Panc1 (cell line): ENCODE measurements around the gene RNF8. TPM values are rescaled to one million over a fixed set of nuclear protein-coding genes. Genes with fewer than 3 reads are reported as not detected.

ENCODE experiments used
- ATAC-seq: fragments of 200-7000 bp; cut with Tn5 transposase; 2 replicates; pipeline ENCODE4 v1.9.1; 2020; ENCODE audit warnings: mild to moderate bottlenecking, moderate library complexity
- BruUV-seq: library from RNA; stranded (reverse); fragments of 400-500 nt; replicated peaks from 2 replicates; lab custom pipeline; 2021; lab: Mats Ljungman, UMichigan
- CTCF ChIA-PET: fragments of 300-600 bp; sonication (Branson Sonifier 250); formaldehyde crosslinking; loops from one replicate; lab custom pipeline; 2022; ENCODE audit warnings: antibody characterized with exemption; lab: Charles Lee
- POLR2A ChIA-PET: fragments of 300-600 bp; sonication (Branson Sonifier 250); formaldehyde crosslinking; loops from one replicate; lab custom pipeline; 2022; ENCODE audit warnings: antibody characterized with exemption; lab: Charles Lee
- DNase-seq: peaks from one replicate; pipeline ENCODE4 v3.0.0-alpha.2; 2010; ENCODE audit warnings: low read depth, low spot score
- H3K27ac ChIP-seq: 2 replicates; pipeline ENCODE4 v1.5.1; 2011; ENCODE audit warnings: mild to moderate bottlenecking, low read length, inconsistent platforms
- H3K27me3 ChIP-seq: fragments of 200-500 bp; sonication (Bioruptor generic); 2 replicates; pipeline ENCODE4 v1.6.0; 2014; ENCODE audit warnings: low read length, inconsistent platforms; ENCODE audit not compliant: control insufficient read depth, insufficient read depth
- H3K36me3 ChIP-seq: fragments of 200-500 bp; sonication (Bioruptor generic); 2 replicates; pipeline ENCODE4 v1.5.1; 2014; ENCODE audit warnings: inconsistent platforms, mild to moderate bottlenecking, low read length, moderate library complexity; ENCODE audit not compliant: control insufficient read depth, insufficient read depth
- H3K4me1 ChIP-seq: 2 replicates; pipeline ENCODE4 v1.5.1; 2011; ENCODE audit warnings: inconsistent platforms, mild to moderate bottlenecking, low read length, moderate library complexity; ENCODE audit not compliant: control insufficient read depth, insufficient read depth
- H3K4me3 ChIP-seq, 2 experiments: 2 replicates each; pipeline ENCODE4 v1.5.1; 2011 to 2012; ENCODE audit warnings: low read depth in 2 of 2, low read length in 2 of 2, mild to moderate bottlenecking in 2 of 2, inconsistent platforms in 1 of 2, moderate library complexity in 1 of 2
- H3K9me3 ChIP-seq: fragments of 200-500 bp; sonication (Bioruptor generic); 2 replicates; pipeline ENCODE4 v1.5.1; 2014; ENCODE audit warnings: low read depth, mild to moderate bottlenecking, inconsistent platforms, low read length, moderate library complexity; ENCODE audit not compliant: control insufficient read depth, insufficient read depth
- POLR2AphosphoS5 ChIP-seq: IDR thresholded peaks from 2 replicates; pipeline ENCODE4 v1.6.1; 2012; ENCODE audit warnings: mild to moderate bottlenecking, low read depth, low read length, moderate library complexity
- SIN3A ChIP-seq: IDR thresholded peaks from 2 replicates; pipeline ENCODE4 v1.6.1; 2012; ENCODE audit warnings: low read depth, mild to moderate bottlenecking, low read length, moderate library complexity, borderline replicate concordance; ENCODE audit not compliant: insufficient read depth
- TCF7L2 ChIP-seq: IDR thresholded peaks from 2 replicates; pipeline ENCODE4 v1.6.1; 2011; ENCODE audit warnings: mild to moderate bottlenecking, low read depth, low read length, inconsistent platforms
- in situ Hi-C: cut with HindIII; loops from 2 replicates; pipeline ENCODE4 v1.10.0; 2016; ENCODE audit warnings: low sequenced_read_pairs, low pct_unique_long_range_greater_than_20kb
- intact Hi-C: fragments of 100-400 bp; cut with micrococcal nuclease; formaldehyde crosslinking; loops from one replicate; pipeline ENCODE4 v1.10.0; 2022; ENCODE audit not compliant: unreplicated experiment
- total RNA-seq: library from RNA; stranded (reverse); gene quantifications from one replicate; pipeline ENCODE4 v1.2.1, GENCODE V29; 2021; ENCODE audit not compliant: unreplicated experiment
- TF ChIP-seq, protein P1 (sequence below): fragments of 450-650 bp; IDR thresholded peaks from 2 replicates; pipeline ENCODE4 v1.5.1; 2017; ENCODE audit warnings: mild to moderate bottlenecking
- TF ChIP-seq, protein P2 (sequence below), 2 experiments: IDR thresholded peaks; 2 replicates each; pipeline ENCODE4 v1.6.1; 2011 to 2012; ENCODE audit warnings: low read depth in 2 of 2, control low read depth in 1 of 2, low read length in 1 of 2, mild to moderate bottlenecking in 1 of 2, moderate library complexity in 1 of 2; ENCODE audit not compliant: insufficient read depth in 1 of 2

The RNF8 gene
- total RNA-seq, 1 experiment from 2014 or later = 21.1 TPM

- intact Hi-C loops = no loop called here
- peaks cover 4% of the 10 kb centered on the region; the same call in 1 of the 2 replicates for H3K36me3 ChIP-seq
Measured at GRCh38 chr6:37389857-37390256, 36.1 kb downstream of the RNF8 start.

DNA sequence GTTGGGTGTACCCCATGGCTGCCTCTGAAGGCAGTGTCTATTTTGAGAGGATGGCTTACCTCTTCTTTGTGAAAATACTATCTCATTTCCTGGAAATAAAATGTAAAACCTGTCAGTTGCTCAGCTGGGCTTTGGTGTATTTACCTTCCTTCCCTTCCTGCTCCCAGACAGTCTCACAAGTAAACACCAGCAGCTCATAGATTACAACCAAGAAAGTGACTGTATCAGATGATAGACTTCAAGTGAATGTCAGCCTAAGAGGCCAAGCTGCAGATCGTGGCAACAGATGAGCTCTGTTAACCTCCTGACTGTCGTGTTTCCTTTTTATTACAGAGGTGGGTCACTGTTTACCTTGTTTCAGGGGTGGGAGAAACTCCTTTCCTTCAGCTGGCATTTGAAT lies 37.3 kb downstream of the RNF8 start:
- H3K36me3 ChIP-seq = peaks cover 4% of the 10 kb centered on the region; the same call in 1 of the 2 replicates
- POLR2A ChIA-PET = no interaction called here
- no peaks in the 10 kb centered on the region for H3K4me1 ChIP-seq
- no TSS peak for BruUV-seq
- ATAC-seq (no peak), DNase-seq (no peak)
- TF ChIP-seq SIN3A = no peak
- TF ChIP-seq TCF7L2 = no peak
- no peak for TF ChIP-seq POLR2AphosphoS5
- TF ChIP-seq, protein P1, sequence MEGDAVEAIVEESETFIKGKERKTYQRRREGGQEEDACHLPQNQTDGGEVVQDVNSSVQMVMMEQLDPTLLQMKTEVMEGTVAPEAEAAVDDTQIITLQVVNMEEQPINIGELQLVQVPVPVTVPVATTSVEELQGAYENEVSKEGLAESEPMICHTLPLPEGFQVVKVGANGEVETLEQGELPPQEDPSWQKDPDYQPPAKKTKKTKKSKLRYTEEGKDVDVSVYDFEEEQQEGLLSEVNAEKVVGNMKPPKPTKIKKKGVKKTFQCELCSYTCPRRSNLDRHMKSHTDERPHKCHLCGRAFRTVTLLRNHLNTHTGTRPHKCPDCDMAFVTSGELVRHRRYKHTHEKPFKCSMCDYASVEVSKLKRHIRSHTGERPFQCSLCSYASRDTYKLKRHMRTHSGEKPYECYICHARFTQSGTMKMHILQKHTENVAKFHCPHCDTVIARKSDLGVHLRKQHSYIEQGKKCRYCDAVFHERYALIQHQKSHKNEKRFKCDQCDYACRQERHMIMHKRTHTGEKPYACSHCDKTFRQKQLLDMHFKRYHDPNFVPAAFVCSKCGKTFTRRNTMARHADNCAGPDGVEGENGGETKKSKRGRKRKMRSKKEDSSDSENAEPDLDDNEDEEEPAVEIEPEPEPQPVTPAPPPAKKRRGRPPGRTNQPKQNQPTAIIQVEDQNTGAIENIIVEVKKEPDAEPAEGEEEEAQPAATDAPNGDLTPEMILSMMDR = no peak
- TF ChIP-seq, protein P2, sequence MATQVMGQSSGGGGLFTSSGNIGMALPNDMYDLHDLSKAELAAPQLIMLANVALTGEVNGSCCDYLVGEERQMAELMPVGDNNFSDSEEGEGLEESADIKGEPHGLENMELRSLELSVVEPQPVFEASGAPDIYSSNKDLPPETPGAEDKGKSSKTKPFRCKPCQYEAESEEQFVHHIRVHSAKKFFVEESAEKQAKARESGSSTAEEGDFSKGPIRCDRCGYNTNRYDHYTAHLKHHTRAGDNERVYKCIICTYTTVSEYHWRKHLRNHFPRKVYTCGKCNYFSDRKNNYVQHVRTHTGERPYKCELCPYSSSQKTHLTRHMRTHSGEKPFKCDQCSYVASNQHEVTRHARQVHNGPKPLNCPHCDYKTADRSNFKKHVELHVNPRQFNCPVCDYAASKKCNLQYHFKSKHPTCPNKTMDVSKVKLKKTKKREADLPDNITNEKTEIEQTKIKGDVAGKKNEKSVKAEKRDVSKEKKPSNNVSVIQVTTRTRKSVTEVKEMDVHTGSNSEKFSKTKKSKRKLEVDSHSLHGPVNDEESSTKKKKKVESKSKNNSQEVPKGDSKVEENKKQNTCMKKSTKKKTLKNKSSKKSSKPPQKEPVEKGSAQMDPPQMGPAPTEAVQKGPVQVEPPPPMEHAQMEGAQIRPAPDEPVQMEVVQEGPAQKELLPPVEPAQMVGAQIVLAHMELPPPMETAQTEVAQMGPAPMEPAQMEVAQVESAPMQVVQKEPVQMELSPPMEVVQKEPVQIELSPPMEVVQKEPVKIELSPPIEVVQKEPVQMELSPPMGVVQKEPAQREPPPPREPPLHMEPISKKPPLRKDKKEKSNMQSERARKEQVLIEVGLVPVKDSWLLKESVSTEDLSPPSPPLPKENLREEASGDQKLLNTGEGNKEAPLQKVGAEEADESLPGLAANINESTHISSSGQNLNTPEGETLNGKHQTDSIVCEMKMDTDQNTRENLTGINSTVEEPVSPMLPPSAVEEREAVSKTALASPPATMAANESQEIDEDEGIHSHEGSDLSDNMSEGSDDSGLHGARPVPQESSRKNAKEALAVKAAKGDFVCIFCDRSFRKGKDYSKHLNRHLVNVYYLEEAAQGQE (IDR thresholded peaks at IDR 0.05; ENCODE audit: insufficient read depth in 1 of 2, low read depth in 2 of 2, low read length in 1 of 2) = no peak
- CTCF ChIA-PET = no interaction called here
- no peaks in the 10 kb centered on the region for H3K9me3 ChIP-seq
- in situ Hi-C loops = no loop called here
- no peak overlapping the region for H3K4me3 ChIP-seq
- H3K27ac ChIP-seq = no peak overlapping the region
- intact Hi-C loops = no loop called here
- no peaks in the 10 kb centered on the region for H3K27me3 ChIP-seq

More at GRCh38 chr6:37389857-37390256, 36.1 kb downstream of the RNF8 start:
- CTCF ChIA-PET = no interaction called here
- no peaks in the 10 kb centered on the region for H3K4me1 ChIP-seq
- TF ChIP-seq SIN3A = no peak
- TF ChIP-seq POLR2AphosphoS5 = no peak
- TF ChIP-seq, protein P2 (IDR thresholded peaks at IDR 0.05; ENCODE audit: insufficient read depth in 1 of 2, low read depth in 2 of 2, low read length in 1 of 2) = no peak
- no peak for TF ChIP-seq TCF7L2
- H3K9me3 ChIP-seq = no peaks in the 10 kb centered on the region
- no peaks in the 10 kb centered on the region for H3K27me3 ChIP-seq
- in situ Hi-C loops = no loop called here
- BruUV-seq = no TSS peak
- POLR2A ChIA-PET = no interaction called here
- H3K4me3 ChIP-seq = no peak overlapping the region
- ATAC-seq (no peak), DNase-seq (no peak)
- H3K27ac ChIP-seq = no peak overlapping the region
